Neural progenitor cell (in vitro differentiated cells): ENCODE measurements around the gene TMEM198.

Source experiments
- CTCF ChIP-seq: fragments of 200-600 bp; sonication (generic); IDR thresholded peaks from 2 replicates; pipeline ENCODE4 v1.5.1; 2017; ENCODE audit warnings: antibody characterized with exemption, mild to moderate bottlenecking
- EZH2 ChIP-seq: fragments of 200-600 bp; sonication (generic); IDR thresholded peaks from 2 replicates; pipeline ENCODE4 v1.6.1; 2017; ENCODE audit warnings: antibody characterized with exemption, mild to moderate bottlenecking, moderate library complexity

DNA sequence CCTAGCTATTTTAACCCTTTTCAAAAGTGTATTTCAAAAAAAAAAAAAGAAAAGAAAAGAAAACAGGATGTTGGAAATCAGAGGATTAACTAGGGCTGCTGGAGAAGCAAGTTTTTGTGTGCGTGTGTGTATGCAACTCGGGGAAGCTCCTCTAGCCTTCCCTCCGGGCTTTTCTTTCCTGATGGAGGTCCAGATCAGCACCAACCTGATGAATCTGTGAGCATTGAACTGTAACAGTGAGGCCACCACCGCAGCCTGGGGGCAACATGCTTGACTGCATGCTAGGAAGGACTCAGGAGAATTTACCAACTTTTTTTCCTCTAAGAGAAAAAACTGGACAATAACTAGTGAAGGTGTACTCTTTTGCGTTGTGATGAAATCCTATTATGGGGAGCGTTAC lies 25.2 kb downstream of the TMEM198 start:
- TF ChIP-seq EZH2 (no peak), CTCF (no peak)
